Measurements from ENCODE around the gene DNAH6. TPM values are rescaled to one million over a fixed set of nuclear protein-coding genes. Genes with fewer than 3 reads are reported as not detected.

The DNAH6 gene
- total and polyA plus RNA-seq, 2 of the 8 experiments (the other 6 are each of a cell fraction or from before 2014, with no cell fraction given) = 0.06 to 0.43 TPM

DNA sequence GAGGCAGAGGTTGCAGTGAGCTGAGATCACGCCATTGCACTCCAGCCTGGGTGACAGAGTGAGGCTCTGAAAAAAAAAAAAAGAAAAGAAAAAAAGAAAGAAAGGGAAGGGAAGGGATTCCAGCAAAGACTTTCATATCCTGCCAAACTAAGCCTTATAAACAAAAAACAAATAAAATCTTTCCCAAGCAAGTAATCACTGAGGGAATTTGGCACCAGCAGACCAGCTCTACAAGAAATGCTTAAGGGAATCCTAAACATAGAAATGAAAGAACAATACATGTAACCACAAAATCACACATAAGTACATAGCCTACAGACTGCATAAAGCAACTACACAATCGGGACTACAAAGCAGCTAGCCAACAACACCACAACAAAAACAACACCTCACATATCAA, 285.5 kb downstream of the DNAH6 start:
- H3K36me3 ChIP-seq (ENCODE audit: control insufficient read depth in 2 of 4, insufficient read depth in 4 of 4, low read length in 3 of 4) = no peaks in the 10 kb centered on the region
- H2BK12ac ChIP-seq (ENCODE audit: low read depth, low read length) = no peak overlapping the region
- no peak overlapping the region for H3K18ac ChIP-seq (ENCODE audit: extremely low read depth, low read length)
- no peak overlapping the region for H3K4me3 ChIP-seq (ENCODE audit: extremely low read depth in 1 of 4, insufficient read depth in 2 of 4, low read depth in 3 of 4, low read length in 4 of 4)
- no peak overlapping the region for H3K27ac ChIP-seq (ENCODE audit: low read depth, low read length)
- H2BK15ac ChIP-seq (ENCODE audit: low read length) = no peak overlapping the region
- no peaks in the 10 kb centered on the region for H3K79me2 ChIP-seq (ENCODE audit: control insufficient read depth in 1 of 2, insufficient read depth in 2 of 2, low read length in 2 of 2)
- POLR2A ChIA-PET (ENCODE audit: partially characterized antibody) = no interaction called here
- no peak overlapping the region for H3K56ac ChIP-seq (replicated peaks; ENCODE audit: insufficient read length, low read depth, low read length)
- H3K23me2 ChIP-seq (ENCODE audit: low read depth, low read length) = no peaks in the 10 kb centered on the region; the same call in 1 of the 2 replicates
- H2BK20ac ChIP-seq (ENCODE audit: low read length) = peak overlapping the region; percentile 72; the same call in 1 of the 2 replicates
- no peak overlapping the region for H3K4me2 ChIP-seq (ENCODE audit: insufficient read depth in 1 of 2, low read depth in 2 of 2, low read length in 2 of 2)
- H3K14ac ChIP-seq (ENCODE audit: insufficient read length) = no peak overlapping the region
- H3K27me3 ChIP-seq (replicated peaks in 1 of 4; ENCODE audit: control insufficient read depth in 3 of 4, extremely low read depth in 1 of 4, insufficient read depth in 3 of 4, low read length in 3 of 4) = no peaks in the 10 kb centered on the region
- no peak overlapping the region for H3K23ac ChIP-seq (ENCODE audit: insufficient read length)
- 80% methylated on average over 1 of the region's 2 CpGs; no CpG with 5 or more reads in 1 of the 2 experiments for WGBS, 2 experiments (ENCODE audit: extremely low coverage in 1 of 2, insufficient coverage in 1 of 2, insufficient read length in 1 of 2, insufficient replicate concordance in 2 of 2, low coverage in 1 of 2, low lambda C conversion rate in 2 of 2, missing lambda C conversion rate in 1 of 2)
- H3K9me3 ChIP-seq (ENCODE audit: insufficient read depth in 2 of 2, low read depth in 1 of 2, low read length in 1 of 2) = no peaks in the 10 kb centered on the region
- H3K9ac ChIP-seq (replicated peaks in 1 of 4; ENCODE audit: extremely low read depth in 1 of 4, low read depth in 3 of 4, low read length in 3 of 4) = no peak overlapping the region
- no peak overlapping the region for H2BK5ac ChIP-seq (ENCODE audit: low read depth, low read length)
- no peak overlapping the region for H2BK120ac ChIP-seq (replicated peaks; ENCODE audit: low read depth, low read length)
- H3K4me1 ChIP-seq (replicated peaks in 1 of 4; ENCODE audit: control insufficient read depth in 3 of 4, insufficient read depth in 4 of 4, low read length in 3 of 4) = peaks cover 3 to 12% (median 9%) of the 10 kb centered on the region in 4 experiments
- H3K79me1 ChIP-seq (ENCODE audit: low read depth, low read length) = no peaks in the 10 kb centered on the region
- H4K5ac ChIP-seq (ENCODE audit: insufficient read length, low read depth, low read length) = no peak overlapping the region
- FAIRE-seq (no peak), DNase-seq (ENCODE audit: low read depth in 1 of 2, low spot score in 2 of 2) (no peak)
- H4K20me1 ChIP-seq (replicated peaks in 1 of 2; ENCODE audit: control insufficient read depth in 1 of 2, insufficient read depth in 2 of 2, low read length in 2 of 2) = no peaks in the 10 kb centered on the region
- H2AFZ ChIP-seq (ENCODE audit: low read length) = no peak overlapping the region
- H2AK5ac ChIP-seq (ENCODE audit: low read depth, low read length) = no peak overlapping the region
- no peak overlapping the region for H4K91ac ChIP-seq (replicated peaks; ENCODE audit: insufficient read length, low read length)
- H4K8ac ChIP-seq (ENCODE audit: extremely low read depth, insufficient read depth, low read length) = no peak overlapping the region
- H3K4ac ChIP-seq (replicated peaks; ENCODE audit: insufficient read length, low read depth, low read length) = no peak overlapping the region
- CTCF ChIA-PET (ENCODE audit: partially characterized antibody) = no interaction called here
- no peak for TF ChIP-seq KDM5A (IDR thresholded peaks at IDR 0.05; ENCODE audit: low read length)
- no peak for TF ChIP-seq SP4 (IDR thresholded peaks at IDR 0.05; ENCODE audit: low read length)
- TF ChIP-seq KDM1A (IDR thresholded peaks at IDR 0.05; ENCODE audit: borderline replicate concordance, low read length) = no peak
- TF ChIP-seq EZH2 (IDR thresholded peaks at IDR 0.05; ENCODE audit: low read depth, low read length, severe bottlenecking) = no peak
- TF ChIP-seq CREB1 (IDR thresholded peaks at IDR 0.05) = no peak
- no peak for TF ChIP-seq TBP (IDR thresholded peaks at IDR 0.05; ENCODE audit: low read depth, low read length)
- no peak for TF ChIP-seq PHF8 (conservative IDR thresholded peaks at IDR 0.05; ENCODE audit: low read depth, low read length)
- TF ChIP-seq JUND (IDR thresholded peaks at IDR 0.05; ENCODE audit: low read length) = no peak
- TF ChIP-seq POLR2AphosphoS5 (IDR thresholded peaks at IDR 0.05; ENCODE audit: low read depth, low read length) = no peak
- TF ChIP-seq, protein P1, sequence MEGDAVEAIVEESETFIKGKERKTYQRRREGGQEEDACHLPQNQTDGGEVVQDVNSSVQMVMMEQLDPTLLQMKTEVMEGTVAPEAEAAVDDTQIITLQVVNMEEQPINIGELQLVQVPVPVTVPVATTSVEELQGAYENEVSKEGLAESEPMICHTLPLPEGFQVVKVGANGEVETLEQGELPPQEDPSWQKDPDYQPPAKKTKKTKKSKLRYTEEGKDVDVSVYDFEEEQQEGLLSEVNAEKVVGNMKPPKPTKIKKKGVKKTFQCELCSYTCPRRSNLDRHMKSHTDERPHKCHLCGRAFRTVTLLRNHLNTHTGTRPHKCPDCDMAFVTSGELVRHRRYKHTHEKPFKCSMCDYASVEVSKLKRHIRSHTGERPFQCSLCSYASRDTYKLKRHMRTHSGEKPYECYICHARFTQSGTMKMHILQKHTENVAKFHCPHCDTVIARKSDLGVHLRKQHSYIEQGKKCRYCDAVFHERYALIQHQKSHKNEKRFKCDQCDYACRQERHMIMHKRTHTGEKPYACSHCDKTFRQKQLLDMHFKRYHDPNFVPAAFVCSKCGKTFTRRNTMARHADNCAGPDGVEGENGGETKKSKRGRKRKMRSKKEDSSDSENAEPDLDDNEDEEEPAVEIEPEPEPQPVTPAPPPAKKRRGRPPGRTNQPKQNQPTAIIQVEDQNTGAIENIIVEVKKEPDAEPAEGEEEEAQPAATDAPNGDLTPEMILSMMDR (IDR thresholded peaks at IDR 0.05; ENCODE audit: control extremely low read depth in 1 of 3, insufficient read depth in 1 of 3, low read depth in 1 of 3, low read length in 3 of 3) = no peak
- TF ChIP-seq SP2 (IDR thresholded peaks at IDR 0.05; ENCODE audit: low read length) = no peak
- no peak for TF ChIP-seq EGR1 (IDR thresholded peaks at IDR 0.05; ENCODE audit: borderline replicate concordance, low read depth, low read length)
- no peak for TF ChIP-seq SRF (IDR thresholded peaks at IDR 0.05; ENCODE audit: low read depth, low read length)
- no peak for TF ChIP-seq ASH2L (IDR thresholded peaks at IDR 0.05; ENCODE audit: low read length)
